Osteocyte (in vitro differentiated cells): ENCODE data around the gene ANKRD7. TPM values are rescaled to one million over a fixed set of nuclear protein-coding genes. Genes with fewer than 3 reads are reported as not detected.
A peak's percentile ranks its signal among the peaks of the same experiment; 100 is the strongest.

ENCODE experiments used
- DNase-seq: peaks from one replicate; pipeline ENCODE4 v3.0.0; 2021; ENCODE audit warnings: mixed read lengths; ENCODE audit not compliant: unreplicated experiment; ENCODE audit errors: extremely low spot score
- H3K27ac Mint-ChIP-seq: one replicate; pipeline ENCODE4 v1.8.0; 2021; ENCODE audit warnings: mild to moderate bottlenecking, mixed read lengths; ENCODE audit not compliant: unreplicated experiment
- H3K27me3 Mint-ChIP-seq: one replicate; pipeline ENCODE4 v1.8.0; 2021; ENCODE audit warnings: mixed read lengths; ENCODE audit not compliant: unreplicated experiment
- H3K36me3 Mint-ChIP-seq: one replicate; pipeline ENCODE4 v1.8.0; 2021; ENCODE audit warnings: mixed read lengths; ENCODE audit not compliant: unreplicated experiment
- H3K4me1 Mint-ChIP-seq: one replicate; pipeline ENCODE4 v1.8.0; 2021; ENCODE audit warnings: mixed read lengths; ENCODE audit not compliant: unreplicated experiment
- H3K4me3 Mint-ChIP-seq: one replicate; pipeline ENCODE4 v1.8.0; 2021; ENCODE audit warnings: mild to moderate bottlenecking, moderate library complexity, mixed read lengths; ENCODE audit not compliant: unreplicated experiment
- H3K9me3 Mint-ChIP-seq: one replicate; pipeline ENCODE4 v1.8.0; 2021; ENCODE audit warnings: mixed read lengths; ENCODE audit not compliant: unreplicated experiment
- total RNA-seq: library from RNA; stranded (reverse); gene quantifications from 2 replicates; pipeline ENCODE4 v1.2.1, GENCODE V29; 2021
- TF ChIP-seq, protein P1 (sequence below): fragments of 200-600 bp; sonication (generic); IDR thresholded peaks from 2 replicates; pipeline ENCODE4 v1.5.0; 2021; ENCODE audit warnings: antibody characterized with exemption, mild to moderate bottlenecking, moderate library complexity

Gene ANKRD7
- total RNA-seq, 1 donor from 2014 or later, result not detected

DNA sequence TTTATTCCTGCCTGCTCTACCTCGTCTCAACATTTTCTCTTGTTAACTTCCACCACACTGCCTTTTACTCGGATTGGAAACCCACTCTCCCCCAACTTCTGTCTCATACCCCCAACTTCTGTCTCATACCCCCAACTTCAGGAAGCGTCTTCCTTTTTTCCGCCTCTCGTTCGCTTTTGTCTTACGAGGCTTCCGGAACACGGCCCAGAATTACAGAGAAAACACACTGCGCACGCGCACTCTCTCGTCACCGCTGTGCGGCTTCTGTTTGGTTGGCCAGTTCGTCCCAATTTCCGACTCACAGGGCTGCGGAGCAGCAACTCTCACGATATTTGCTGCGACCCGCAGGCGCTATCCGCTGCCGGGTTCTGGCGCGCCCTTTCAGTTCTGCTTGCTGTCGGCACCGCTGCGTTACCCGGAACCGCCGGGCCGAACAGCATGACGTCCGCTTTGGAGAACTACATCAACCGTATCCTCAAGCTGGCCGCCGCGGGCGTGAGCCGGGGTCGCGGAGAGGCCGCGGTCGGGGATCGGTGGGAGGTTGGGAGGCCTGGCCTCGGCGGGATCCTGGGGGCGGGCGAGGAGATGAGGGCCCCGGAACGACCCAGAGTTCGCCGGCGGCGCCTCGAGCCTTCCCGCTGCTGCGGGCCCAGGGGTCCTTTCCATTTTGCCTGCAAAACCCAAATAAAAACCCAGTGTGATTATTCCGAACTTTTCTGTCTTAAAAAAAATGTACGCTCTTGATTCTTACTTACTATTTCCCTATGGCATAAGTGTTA lies 40.5 kb upstream of the ANKRD7 start, which contains the start of gene LSM8:
Gene LSM8, plus strand, starts transcription at position 379 of the 779 bp plus-strand sequence. Its CDS starts 60 bp downstream, at position 439.
- peak within 1 kb of the TSS; percentile 95 for H3K4me3 Mint-ChIP-seq
- H3K27me3 Mint-ChIP-seq, result no peaks in the 10 kb centered on the region
- peaks cover 16% of the 10 kb centered on the region for H3K36me3 Mint-ChIP-seq
- peaks cover 40% of the 10 kb centered on the region for H3K4me1 Mint-ChIP-seq
- DNase-seq, result peak; percentile 99
- TF ChIP-seq, protein P1, sequence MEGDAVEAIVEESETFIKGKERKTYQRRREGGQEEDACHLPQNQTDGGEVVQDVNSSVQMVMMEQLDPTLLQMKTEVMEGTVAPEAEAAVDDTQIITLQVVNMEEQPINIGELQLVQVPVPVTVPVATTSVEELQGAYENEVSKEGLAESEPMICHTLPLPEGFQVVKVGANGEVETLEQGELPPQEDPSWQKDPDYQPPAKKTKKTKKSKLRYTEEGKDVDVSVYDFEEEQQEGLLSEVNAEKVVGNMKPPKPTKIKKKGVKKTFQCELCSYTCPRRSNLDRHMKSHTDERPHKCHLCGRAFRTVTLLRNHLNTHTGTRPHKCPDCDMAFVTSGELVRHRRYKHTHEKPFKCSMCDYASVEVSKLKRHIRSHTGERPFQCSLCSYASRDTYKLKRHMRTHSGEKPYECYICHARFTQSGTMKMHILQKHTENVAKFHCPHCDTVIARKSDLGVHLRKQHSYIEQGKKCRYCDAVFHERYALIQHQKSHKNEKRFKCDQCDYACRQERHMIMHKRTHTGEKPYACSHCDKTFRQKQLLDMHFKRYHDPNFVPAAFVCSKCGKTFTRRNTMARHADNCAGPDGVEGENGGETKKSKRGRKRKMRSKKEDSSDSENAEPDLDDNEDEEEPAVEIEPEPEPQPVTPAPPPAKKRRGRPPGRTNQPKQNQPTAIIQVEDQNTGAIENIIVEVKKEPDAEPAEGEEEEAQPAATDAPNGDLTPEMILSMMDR, result no peak
- no peaks in the 10 kb centered on the region for H3K9me3 Mint-ChIP-seq
- H3K27ac Mint-ChIP-seq, result peak within 1 kb of the TSS; percentile 100

DNA sequence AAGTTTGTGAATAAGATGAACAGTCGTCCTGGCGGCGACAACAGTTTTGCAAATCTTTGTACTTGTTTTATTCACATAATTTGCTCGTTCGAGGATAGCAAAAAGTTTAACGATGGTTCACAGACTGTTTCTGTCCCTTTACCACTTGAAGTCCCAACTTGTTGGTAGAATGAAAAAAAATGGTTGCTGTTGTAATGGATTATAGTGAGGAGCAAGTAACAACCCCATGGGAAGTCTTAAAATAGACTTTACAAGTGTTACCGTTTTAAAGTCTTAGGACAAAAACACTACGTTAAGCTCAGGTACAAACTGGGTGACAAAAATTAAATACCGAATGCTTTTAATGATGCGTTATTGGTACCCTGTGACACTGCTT lies 40.0 kb upstream of the ANKRD7 start:
- Mint-ChIP-seq H3K9me3 (no peaks in the 10 kb centered on the region), H3K27me3 (no peaks in the 10 kb centered on the region), H3K4me1 (peaks cover 40% of the 10 kb centered on the region), H3K36me3 (peaks cover 17% of the 10 kb centered on the region), H3K27ac (peak overlapping the region; percentile 100), H3K4me3 (peak overlapping the region; percentile 95)
- TF ChIP-seq, protein P1, result no peak
- DNase-seq, result no peak

DNA sequence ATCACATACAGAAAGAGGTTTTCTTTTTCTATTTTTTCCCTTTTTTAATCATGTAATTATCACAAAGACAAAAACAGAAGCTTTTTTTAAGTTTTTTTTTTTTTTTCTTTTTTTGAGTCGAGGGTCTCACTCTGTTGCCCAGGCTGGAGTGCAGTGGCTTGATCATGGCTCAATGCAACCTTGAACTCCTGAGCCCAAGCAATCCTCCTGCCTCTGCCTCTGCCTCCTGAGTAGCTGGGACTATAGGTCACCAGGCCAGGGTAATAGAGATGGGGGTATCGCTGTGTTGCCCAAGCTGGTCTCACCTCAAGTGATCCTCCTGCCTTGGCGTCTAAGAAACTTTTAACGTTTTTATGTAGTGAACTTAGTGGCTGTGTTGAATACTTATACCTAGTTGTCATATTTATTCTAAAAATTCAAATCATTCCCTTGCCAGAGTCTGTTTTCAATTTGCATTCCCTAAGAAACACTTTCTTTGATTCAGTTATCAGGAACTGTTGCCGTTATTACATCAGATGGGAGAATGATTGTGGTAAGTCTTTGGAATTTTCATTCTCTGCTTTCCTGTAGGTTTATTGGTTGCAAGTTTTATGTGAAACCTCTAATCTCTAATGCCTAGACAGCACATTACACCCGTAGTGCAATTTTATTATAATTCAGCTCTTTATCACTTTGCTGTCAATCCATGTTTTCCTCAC lies 39.2 kb upstream of the ANKRD7 start:
- H3K36me3 Mint-ChIP-seq, result peaks cover 20% of the 10 kb centered on the region
- no peaks in the 10 kb centered on the region for H3K27me3 Mint-ChIP-seq
- no peaks in the 10 kb centered on the region for H3K9me3 Mint-ChIP-seq
- H3K27ac Mint-ChIP-seq, result peak overlapping the region; percentile 21
- H3K4me3 Mint-ChIP-seq, result peak overlapping the region; percentile 95
- DNase-seq, result no peak
- TF ChIP-seq, protein P1, result no peak
- H3K4me1 Mint-ChIP-seq, result peaks cover 40% of the 10 kb centered on the region

DNA sequence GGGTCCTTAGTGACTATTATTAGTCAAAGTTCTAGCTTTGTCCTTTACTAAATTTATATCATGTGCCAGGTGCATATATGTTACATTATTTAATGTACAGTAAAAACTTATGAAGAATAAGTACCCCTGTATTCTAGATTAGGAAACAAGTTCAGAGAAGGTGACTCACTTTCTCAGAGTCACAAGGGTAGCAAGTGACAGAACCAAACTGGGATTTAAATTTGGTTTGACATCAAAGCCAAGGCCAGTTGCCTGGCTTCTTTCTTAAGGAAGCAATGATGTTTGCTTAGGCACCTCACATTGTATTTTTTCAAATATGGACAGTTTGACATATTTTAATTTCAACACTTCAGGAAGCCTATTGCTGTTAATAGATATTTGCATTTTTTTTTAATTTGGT lies 38.0 kb upstream of the ANKRD7 start:
- Mint-ChIP-seq H3K36me3 (peaks cover 20% of the 10 kb centered on the region), H3K9me3 (no peaks in the 10 kb centered on the region), H3K4me3 (peak overlapping the region; percentile 24), H3K27me3 (no peaks in the 10 kb centered on the region), H3K27ac (no peak overlapping the region), H3K4me1 (peaks cover 40% of the 10 kb centered on the region)
- TF ChIP-seq, protein P1, result no peak
- DNase-seq, result no peak

DNA sequence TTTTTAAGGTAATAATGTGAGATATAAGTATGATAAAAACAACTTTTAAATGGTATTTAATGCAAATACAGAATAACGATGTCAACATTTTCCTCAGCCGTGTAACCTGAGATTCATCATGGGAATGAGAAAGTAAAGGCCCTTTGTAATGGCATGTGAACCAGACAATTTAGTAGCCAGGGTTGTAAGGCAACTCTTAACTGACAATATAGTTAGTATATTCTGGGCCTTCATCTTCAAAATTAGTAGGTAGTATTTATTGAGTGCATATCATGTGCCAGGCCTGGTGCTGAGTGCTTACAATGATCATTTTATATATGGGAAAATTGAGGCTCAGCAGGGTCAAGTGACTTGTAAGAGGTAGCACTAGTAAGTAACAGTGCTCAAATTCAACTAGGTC lies 29.9 kb upstream of the ANKRD7 start:
- no peak for DNase-seq
- Mint-ChIP-seq H3K27me3 (no peaks in the 10 kb centered on the region), H3K9me3 (no peaks in the 10 kb centered on the region), H3K27ac (no peak overlapping the region), H3K4me1 (no peaks in the 10 kb centered on the region), H3K36me3 (peaks cover 12% of the 10 kb centered on the region), H3K4me3 (no peak overlapping the region)
- TF ChIP-seq, protein P1, result no peak
